GM04504 (cell line): ENCODE measurements around the gene CPNE7.

Experiments used
- DNase-seq: peaks from one replicate; pipeline ENCODE4 v3.0.0-alpha.2; 2012; ENCODE audit warnings: low read depth

The CPNE7 gene

DNA sequence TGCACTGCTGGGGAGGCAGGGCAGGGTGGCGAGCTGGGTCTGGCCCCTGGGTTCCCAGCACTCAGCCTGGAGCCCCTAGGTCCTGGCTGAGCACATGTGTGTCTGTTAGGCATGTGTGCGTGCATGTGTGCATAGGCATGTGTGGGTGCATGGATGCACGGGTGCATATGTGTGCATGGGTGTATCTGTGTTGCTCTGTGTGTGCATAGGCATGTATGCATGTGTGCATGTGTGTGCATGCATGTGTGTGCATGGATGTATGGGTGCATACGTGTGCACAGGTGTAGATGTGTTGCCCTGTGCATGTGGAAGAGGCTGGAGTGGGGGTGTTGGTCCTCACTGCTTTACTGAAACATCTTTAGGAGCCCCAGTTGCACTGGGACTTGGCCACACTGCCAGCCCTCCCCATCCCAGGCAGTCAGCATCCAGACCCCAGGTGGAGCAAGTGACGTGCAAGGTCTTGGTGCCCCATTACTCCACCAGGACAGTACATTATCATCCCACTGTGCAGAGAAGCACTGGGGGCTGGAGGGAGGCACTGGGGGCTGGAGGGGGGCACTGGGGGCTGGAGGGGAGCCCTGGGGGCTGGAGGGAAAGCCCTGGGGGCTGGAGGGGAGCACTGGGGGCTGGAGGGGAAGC is 27.5 kb downstream of the CPNE7 start:
- no peak for DNase-seq

DNA sequence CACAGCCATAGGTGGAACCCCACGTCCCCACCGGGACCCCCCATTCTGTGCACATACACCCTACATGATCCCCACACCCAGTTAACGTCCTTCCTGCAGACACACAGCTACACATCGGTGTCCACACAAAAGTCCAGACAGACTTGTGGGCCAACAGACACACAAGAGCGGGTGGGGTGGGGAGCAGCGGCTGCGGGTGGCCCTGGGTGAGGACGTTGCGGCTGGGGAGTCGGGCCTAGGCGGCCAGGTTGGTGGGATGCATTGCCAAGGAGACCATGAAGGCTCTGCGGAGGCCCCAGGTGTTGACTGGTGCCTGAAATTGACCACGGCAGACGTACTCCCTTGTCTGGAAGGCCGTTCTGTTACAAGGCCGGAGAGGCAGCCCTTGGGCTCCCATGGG is 29.2 kb downstream of the CPNE7 start:
- DNase-seq = no peak

GRCh38 chr16:89605186-89605970 is 29.8 kb downstream of the CPNE7 start:
- no peak for DNase-seq

- DNase-seq = no peak
Observed at GRCh38 chr16:89606006-89606405, 30.4 kb downstream of the CPNE7 start.

DNA sequence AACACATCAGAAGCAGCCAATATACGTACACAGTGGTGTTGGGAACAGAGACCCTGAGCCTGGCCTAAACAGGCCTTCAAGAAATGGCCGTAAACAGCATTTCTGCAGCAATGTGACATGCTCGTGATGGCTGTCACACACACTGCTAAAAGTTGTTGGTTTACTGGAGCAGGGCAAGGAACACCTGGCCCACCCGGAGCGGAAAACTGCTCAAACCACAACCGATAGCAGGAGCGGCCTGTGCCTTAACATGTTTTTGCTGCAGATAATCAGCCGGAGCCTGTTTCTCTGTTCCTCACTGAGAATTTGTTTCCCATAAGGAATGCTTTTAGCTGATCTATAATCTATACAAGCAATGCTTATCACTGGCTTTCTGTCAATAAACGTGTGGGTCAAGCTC is 31.9 kb downstream of the CPNE7 start:
- no peak for DNase-seq

DNA sequence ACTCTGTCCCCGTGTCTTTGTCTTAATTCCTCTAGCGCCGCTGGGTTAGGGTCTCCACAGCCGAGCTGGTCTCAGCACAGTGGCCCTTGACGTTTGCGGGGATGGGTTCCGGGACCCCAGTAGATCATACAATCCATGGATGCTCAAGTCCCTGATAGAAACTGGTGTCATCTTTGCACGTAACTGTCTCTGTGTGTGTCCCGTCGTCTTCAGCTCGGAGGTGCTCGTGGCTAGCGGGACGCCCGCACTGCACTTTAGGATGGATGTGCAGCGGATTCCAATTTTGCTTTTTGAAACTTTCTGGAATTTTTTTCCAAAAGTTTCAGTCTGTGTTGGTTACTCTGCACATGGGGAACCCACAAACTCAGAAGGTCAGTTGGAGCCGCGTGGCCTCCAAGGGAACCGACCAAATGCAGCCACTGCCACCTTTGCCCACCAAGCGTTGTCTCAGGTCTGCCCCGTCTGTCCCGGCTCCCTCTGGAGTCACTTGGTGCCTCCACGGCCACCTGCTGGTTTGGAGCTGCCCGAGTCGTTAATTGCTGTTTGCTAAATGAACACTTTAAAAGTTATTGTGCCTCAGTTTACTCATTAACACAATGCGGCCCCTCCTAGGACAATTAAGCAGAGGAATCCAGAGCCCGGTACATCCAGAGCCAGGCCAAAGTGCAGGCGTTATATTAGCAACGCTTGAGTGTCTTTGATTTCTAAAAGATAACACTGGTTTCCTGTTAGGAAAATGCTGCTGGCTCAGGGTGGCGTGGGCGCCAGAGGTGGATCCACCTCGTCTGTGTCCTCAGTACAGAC is 32.6 kb downstream of the CPNE7 start:
- no peak for DNase-seq

DNA sequence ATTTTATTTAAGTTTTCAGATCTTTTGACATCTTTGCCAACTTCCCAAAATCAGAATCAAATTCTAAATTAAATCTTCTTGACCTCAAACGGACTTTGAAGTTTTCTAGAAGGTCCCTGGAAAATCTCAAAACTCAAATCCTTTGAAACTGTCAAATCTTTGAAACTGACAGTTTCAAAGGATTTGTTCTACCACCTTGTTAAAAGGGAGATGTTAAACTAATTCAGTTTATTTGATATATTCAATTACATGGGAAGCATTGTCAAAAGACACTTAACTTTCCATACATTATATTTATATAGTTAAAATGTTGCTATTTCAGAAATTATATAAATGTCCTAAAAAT is 34.5 kb downstream of the CPNE7 start:
- no peak for DNase-seq

- DNase-seq = no peak
Observed at GRCh38 chr16:89612415-89613166, 37.0 kb downstream of the CPNE7 start.

- no peak for DNase-seq
Observed at GRCh38 chr16:89613231-89613953, 37.8 kb downstream of the CPNE7 start, which contains the start of gene DPEP1. Gene DPEP1 (plus strand): TSS chr16:89613642. CDS start chr16:89630411, 16,769 bp downstream.

DNA sequence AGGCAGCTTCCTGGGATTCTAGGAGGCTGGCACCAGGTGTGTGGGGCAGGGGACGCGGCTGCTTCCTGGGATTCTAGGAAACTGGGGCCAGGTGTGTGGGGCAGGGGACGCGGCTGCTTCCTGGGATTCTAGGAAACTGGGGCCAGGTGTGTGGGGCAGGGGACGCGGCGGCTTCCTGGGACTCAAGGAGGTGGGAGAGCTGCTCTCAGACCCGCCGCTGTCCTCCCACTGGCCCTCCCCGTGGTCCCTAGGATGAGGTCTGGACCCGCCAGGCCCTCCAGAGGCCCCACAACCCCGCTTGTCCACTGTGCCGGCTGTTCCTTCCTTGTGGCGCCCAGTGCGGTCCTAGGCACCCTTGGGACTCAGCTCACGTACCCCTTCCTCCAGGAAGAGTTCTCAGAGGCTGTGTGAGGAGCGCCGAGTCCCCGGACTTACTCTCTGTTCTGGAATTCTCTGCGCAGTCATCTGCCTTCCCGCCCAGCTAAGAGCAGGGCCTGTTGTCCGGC is 38.4 kb downstream of the CPNE7 start:
- DNase-seq = no peak

DNA sequence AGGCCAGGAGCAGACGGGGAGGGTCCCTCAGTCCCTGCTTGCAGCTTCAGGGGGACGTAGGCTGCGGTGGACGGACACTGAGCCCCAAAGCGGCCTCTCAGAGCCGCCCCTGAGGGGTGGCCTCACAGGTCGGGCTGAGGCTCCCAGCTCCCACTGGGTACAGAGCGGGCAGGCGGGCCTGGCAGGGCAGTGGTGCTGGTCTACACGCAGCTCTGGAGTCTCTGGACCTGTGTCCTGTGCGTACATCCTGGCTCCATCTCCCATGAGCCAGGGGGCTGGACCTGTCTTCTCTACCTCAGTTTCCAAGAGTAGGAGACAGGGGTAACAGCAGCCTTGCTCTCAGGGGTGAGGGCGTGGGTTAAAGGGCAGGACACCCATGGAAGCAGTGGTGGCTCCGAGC is 39.6 kb downstream of the CPNE7 start:
- no peak for DNase-seq

GRCh38 chr16:89615596-89616090 is 40.1 kb downstream of the CPNE7 start:
- no peak for DNase-seq

DNA sequence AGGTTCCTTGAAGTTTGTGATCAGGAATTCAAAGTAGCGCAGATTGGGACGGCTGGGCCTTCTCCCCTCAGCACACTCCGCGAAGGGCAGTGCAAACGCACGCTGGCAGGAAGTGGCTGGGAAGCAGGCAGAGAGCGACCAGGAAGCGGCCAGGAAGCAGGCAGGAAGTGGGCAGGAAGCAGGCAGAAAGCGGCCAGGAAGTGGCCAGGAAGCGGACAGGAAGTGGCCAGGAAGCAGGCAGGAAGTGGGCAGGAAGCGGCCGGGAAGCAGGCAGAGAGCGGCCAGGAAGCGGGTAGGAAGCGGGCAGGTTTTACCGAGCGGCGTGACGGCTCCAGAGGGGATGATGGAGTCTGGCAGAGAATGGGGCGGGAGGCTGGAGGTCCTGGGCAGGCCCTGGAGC is 41.1 kb downstream of the CPNE7 start:
- no peak for DNase-seq

DNA sequence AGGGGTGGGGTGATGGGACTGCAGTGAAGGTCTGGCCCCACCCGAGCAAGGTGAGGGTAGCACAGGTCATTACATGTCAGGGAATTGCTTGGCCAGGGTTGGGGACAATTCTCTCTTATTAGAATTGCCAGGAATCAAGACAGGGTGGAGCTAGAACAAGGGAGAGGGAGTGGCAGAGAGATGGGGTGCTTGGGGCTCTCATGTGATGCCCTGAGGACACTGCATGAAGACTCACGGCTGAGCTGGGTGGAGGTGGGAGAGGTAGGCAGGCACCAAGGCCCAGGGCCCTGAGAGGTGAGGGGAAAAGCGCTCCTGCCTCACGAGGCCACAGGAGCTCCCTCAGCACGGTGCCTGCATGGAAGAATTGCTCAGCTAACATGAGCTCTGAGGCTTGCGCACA is 41.5 kb downstream of the CPNE7 start:
- DNase-seq = no peak

DNA sequence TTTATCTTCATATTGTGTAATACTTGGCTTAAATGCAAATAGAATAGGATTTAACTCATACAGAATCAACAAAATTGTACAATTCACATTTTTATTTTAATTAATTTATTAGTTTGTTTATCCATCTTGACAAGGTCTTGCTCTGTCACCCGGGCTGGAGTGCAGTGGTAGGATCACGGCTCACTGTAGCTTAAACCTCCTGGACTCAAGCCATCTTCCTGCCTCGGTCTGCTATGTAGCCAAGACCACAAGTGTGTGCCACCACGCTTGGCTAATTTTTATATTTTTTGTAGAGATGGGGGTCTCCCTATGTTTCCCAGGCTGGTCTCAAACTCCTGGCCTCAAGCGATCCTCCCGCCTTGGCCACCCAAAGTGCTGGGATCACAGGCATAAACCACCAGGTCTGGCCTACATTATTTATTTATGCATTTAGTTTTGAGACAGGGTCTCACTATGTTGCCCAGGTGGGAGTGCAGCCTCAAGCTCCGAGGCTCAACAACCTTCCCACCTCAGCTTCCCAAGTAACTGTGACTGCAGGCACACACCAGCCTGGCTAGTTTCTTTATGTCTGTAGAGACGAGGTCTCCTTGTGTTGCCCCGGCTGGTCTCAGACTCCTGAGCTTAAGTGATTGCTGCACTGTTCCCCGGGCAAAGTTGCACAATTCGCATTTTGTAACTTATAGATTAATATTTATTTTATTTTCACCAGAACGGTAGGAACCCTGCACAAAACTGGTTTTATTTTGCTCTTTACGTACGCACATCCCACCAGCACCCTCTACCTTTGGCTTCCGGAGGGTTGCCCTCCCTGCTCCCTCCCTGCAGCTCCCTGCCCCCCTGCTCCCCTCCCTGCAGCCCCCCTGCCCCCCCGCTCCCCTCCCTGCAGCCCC is 42.8 kb downstream of the CPNE7 start:
- DNase-seq = no peak

DNA sequence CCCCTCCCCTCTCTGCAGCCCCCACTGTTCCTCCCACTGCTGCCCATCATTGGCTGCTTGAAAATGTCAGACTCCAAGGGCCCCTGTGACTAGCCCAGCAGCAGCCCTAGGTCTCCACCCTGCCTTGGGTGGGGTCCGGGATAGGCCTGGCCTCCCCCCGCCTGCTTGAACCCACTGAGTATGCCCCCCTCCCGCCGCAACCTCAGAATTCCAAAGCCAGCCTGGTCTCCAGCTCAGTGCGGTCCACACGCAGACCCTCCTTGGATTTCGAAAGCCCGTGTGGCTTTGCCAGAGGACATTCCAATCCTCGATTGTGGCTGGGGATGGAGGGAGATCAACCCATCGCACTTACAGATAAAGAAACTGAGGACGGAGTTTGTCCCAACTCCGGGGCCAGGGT is 44.3 kb downstream of the CPNE7 start:
- no peak for DNase-seq

DNA sequence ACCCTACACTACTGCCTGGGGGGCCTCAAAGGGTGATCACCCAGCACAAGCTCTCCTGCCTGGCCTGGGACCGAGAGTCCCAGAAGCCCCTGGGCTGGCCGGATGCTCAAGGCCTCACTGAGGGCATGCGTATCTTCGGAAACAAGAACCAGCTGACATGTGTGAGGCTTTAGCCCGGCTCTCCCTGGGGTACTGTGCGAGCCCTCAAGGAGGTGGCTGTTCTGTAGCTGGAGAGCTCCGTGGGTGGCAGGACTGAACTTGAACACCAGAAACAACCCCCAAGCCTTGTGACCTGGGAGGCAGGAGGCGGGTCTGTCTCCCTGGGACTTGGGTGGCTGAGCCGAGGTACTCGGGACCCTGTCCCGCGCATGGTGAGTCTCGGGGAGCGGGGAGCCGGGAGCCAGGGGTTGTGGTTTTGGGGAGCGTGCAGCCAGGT is 44.9 kb downstream of the CPNE7 start:
- no peak for DNase-seq

DNA sequence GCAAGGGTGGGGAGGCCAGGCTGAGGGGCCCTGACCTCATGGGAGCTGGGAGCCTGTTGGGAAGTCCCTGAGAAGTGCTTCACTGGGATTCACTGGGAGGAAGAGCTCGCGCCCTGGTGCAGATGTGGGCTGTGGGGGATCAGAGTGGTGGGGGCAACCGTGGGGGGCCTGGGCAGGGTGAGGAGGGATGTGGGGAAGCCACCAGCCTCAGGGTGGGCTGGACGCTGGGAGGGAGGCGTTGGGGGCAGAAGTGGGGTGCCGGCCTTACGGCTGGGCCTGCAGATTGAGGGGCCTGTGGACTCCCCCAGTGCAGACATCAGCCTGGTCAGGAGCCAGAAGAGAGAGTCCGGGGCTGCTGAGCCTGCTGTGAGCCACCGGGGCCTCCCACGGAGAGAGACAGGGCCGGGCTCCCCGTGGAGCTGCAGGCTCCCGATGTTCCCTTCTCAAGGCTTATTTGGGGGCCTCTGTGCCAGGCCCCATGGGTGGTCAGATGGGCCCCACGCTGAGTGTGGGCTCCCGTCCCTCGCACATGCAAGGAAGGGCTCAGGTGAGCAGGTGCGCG is 45.7 kb downstream of the CPNE7 start:
- DNase-seq = no peak

- DNase-seq = no peak
Observed at GRCh38 chr16:89621698-89622409, 46.3 kb downstream of the CPNE7 start.
